NCI-H2196 (cell line): ENCODE results near the gene ILDR1.
"Not testable (repeated sequence)": the region's sequence is repeated elsewhere in the genome, so short reads cannot be mapped to it uniquely, and the experiment has no call there.

ENCODE experiments used
- DNase-seq: peaks from one replicate; lab custom pipeline; 2025; ENCODE audit not compliant: unreplicated experiment; lab: John Stamatoyannopoulos, UW

ILDR1 gene

GRCh38 chr3:122021811-122022401, at the start of gene ILDR1:
TSS of gene ILDR1 (minus strand) at chr3:122022247. CDS start at chr3:122022077, 170 bp downstream.
- DNase-seq: peak; percentile 87

GRCh38 chr3:122067588-122068240, 45.7 kb upstream of the ILDR1 start:
- DNase-seq: no peak

GRCh38 chr3:122067214-122067550, 45.1 kb upstream of the ILDR1 start:
- no peak for DNase-seq

GRCh38 chr3:122066331-122067213, 44.5 kb upstream of the ILDR1 start:
- DNase-seq: no peak

GRCh38 chr3:122064326-122064725, 42.3 kb upstream of the ILDR1 start:
- DNase-seq: no peak

GRCh38 chr3:122063908-122064307, 41.9 kb upstream of the ILDR1 start:
- no peak for DNase-seq

GRCh38 chr3:122060040-122060698, 38.1 kb upstream of the ILDR1 start:
- no peak for DNase-seq

- DNase-seq: no peak
These were observed 36.2 kb upstream of the ILDR1 start for GRCh38 chr3:122058294-122058693.

GRCh38 chr3:122057671-122058070, 35.6 kb upstream of the ILDR1 start:
- DNase-seq: no peak

- DNase-seq: no peak
These were observed 33.2 kb upstream of the ILDR1 start, which contains the start of gene CD86 for GRCh38 chr3:122055215-122055614. TSS of gene CD86 (plus strand) at chr3:122055362. CDS start at chr3:122055490, 128 bp downstream.

GRCh38 chr3:122052968-122053367, 30.9 kb upstream of the ILDR1 start:
- DNase-seq: no peak

GRCh38 chr3:122047773-122048172, 25.7 kb upstream of the ILDR1 start:
- DNase-seq: not testable (repeated sequence)

GRCh38 chr3:122047296-122047695, 25.2 kb upstream of the ILDR1 start:
- DNase-seq: not testable (repeated sequence)

- DNase-seq: no peak
These were observed 11.0 kb upstream of the ILDR1 start for GRCh38 chr3:122033023-122033422.

- DNase-seq: no peak
These were observed 10.5 kb upstream of the ILDR1 start for GRCh38 chr3:122032531-122032930.

GRCh38 chr3:122031123-122031468, 9.0 kb upstream of the ILDR1 start:
- DNase-seq: no peak

- DNase-seq: no peak
These were observed 8.5 kb upstream of the ILDR1 start for GRCh38 chr3:122030381-122031122.

GRCh38 chr3:122025296-122025695, 3.2 kb upstream of the ILDR1 start:
- no peak for DNase-seq

- DNase-seq: no peak
These were observed 2.8 kb upstream of the ILDR1 start for GRCh38 chr3:122024800-122025199.

- no peak for DNase-seq
These were observed 1.4 kb upstream of the ILDR1 start for GRCh38 chr3:122023335-122023910.
